Measurements from ENCODE around the gene DDN. TPM values are rescaled to one million over a fixed set of nuclear protein-coding genes. Genes with fewer than 3 reads are reported as not detected.

DDN gene
- polyA plus RNA-seq, 1 experiment, result 0.07 TPM

DNA sequence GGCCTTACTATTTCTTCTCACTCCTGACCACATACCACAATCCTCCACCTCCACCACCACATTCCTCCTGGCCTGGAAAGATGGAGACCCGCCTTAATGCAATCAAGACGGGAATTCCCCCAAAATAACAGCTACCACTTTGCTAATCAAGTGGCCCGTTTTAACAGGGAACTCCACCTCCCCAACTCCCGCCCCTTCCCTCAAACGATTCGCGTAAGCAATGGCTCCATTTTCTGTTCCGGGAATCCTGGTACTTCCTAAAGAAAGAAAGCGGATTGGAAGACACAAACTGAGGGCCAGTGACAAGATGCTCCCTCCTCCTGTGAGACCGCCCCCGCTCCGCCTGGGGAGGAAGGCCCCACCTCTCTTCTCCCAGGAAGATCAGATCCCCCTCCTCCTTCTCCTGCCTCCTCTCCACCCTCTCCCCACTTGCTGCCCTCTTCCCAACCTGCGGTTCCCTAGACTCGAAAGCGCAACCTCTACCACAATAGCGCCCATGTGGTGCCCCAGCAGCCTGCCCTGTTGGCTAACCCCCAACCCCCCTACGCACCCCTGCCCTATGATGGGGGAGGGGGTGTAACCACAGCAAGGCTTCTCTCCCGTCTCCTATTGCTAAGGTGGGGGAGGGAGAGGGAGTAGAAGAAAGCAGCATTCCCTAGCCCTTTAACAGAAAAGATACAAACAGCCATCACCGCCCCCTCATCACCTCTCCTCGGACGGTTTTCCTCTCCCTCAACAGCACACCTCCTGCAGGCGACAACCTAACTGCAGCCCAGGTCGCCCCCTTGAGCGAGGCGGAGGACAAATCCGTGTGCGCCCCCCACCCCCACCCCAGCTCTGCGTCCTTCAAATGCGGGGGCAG lies 42.7 kb downstream of the DDN start:
- ChIA-PET CTCF (interaction anchor here (0.6 to 5.4 kb wide), 10 partner anchors 16 to 66 kb away, joined by 3 to 35 read pairs (median 5); no protein-coding TSS in a partner anchor), POLR2A (interaction anchor here (0.6 kb wide), 1 partner anchor 36 kb away, joined by 4 read pairs; no protein-coding TSS in a partner anchor)

GRCh38 chr12:48954841-48955501 lies 44.2 kb downstream of the DDN start:
- TF ChIP-seq, protein P1, sequence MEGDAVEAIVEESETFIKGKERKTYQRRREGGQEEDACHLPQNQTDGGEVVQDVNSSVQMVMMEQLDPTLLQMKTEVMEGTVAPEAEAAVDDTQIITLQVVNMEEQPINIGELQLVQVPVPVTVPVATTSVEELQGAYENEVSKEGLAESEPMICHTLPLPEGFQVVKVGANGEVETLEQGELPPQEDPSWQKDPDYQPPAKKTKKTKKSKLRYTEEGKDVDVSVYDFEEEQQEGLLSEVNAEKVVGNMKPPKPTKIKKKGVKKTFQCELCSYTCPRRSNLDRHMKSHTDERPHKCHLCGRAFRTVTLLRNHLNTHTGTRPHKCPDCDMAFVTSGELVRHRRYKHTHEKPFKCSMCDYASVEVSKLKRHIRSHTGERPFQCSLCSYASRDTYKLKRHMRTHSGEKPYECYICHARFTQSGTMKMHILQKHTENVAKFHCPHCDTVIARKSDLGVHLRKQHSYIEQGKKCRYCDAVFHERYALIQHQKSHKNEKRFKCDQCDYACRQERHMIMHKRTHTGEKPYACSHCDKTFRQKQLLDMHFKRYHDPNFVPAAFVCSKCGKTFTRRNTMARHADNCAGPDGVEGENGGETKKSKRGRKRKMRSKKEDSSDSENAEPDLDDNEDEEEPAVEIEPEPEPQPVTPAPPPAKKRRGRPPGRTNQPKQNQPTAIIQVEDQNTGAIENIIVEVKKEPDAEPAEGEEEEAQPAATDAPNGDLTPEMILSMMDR (IDR thresholded peaks at IDR 0.05; ENCODE audit: insufficient read depth, low read depth, low read length), result no peak
- ChIA-PET CTCF (interaction anchor here (0.6 to 5.4 kb wide), 6 partner anchors 13 to 1365 kb away, joined by 3 to 35 read pairs (median 4); partner anchors contain the start of gene DDX23), POLR2A (no interaction called here)
- peaks cover 1% of the 10 kb centered on the region; the same call in 1 of the 2 replicates for H3K36me3 ChIP-seq (ENCODE audit: control insufficient read depth, insufficient read depth, low read length)
- no peaks in the 10 kb centered on the region for H3K27me3 ChIP-seq (ENCODE audit: control insufficient read depth, insufficient read depth, low read length)
- no peak overlapping the region for H3K4me3 ChIP-seq (ENCODE audit: low read depth, low read length)
- no peak for DNase-seq (ENCODE audit: low read depth)

More for the DNA sequence above, 42.7 kb downstream of the DDN start:
- Histone ChIP-seq H3K27me3 (ENCODE audit: control insufficient read depth, insufficient read depth, low read length) (no peaks in the 10 kb centered on the region), H3K36me3 (ENCODE audit: control insufficient read depth, insufficient read depth, low read length) (peaks cover 1% of the 10 kb centered on the region; the same call in 1 of the 2 replicates), H3K4me3 (ENCODE audit: low read depth, low read length) (peak overlapping the region; percentile 88)
- TF ChIP-seq, protein P1 (IDR thresholded peaks at IDR 0.05; ENCODE audit: insufficient read depth, low read depth, low read length), result peak; percentile 28; the same call in 1 of the 2 replicates
- peak; percentile 88 for DNase-seq (ENCODE audit: low read depth)

- H3K27me3 ChIP-seq (ENCODE audit: control insufficient read depth, insufficient read depth, low read length), result no peaks in the 10 kb centered on the region
- H3K4me3 ChIP-seq (ENCODE audit: low read depth, low read length), result no peak overlapping the region
- TF ChIP-seq, protein P1 (IDR thresholded peaks at IDR 0.05; ENCODE audit: insufficient read depth, low read depth, low read length), result no peak
- H3K36me3 ChIP-seq (ENCODE audit: control insufficient read depth, insufficient read depth, low read length), result peaks cover 1% of the 10 kb centered on the region; the same call in 1 of the 2 replicates
- ChIA-PET CTCF (interaction anchor here (1.0 to 5.4 kb wide), 4 partner anchors 16 to 26 kb away, joined by 3 to 35 read pairs (median 4); partner anchors contain the start of gene WNT1), POLR2A (no interaction called here)
- DNase-seq (ENCODE audit: low read depth), result no peak
Measured at GRCh38 chr12:48954061-48954460, 45.1 kb downstream of the DDN start.

GRCh38 chr12:48952691-48953090 lies 46.5 kb downstream of the DDN start:
- Histone ChIP-seq H3K27me3 (ENCODE audit: control insufficient read depth, insufficient read depth, low read length) (no peaks in the 10 kb centered on the region), H3K4me3 (ENCODE audit: low read depth, low read length) (no peak overlapping the region), H3K36me3 (ENCODE audit: control insufficient read depth, insufficient read depth, low read length) (peaks cover 2% of the 10 kb centered on the region; the same call in 1 of the 2 replicates)
- TF ChIP-seq, protein P1 (IDR thresholded peaks at IDR 0.05; ENCODE audit: insufficient read depth, low read depth, low read length), result no peak
- ChIA-PET POLR2A (no interaction called here), CTCF (interaction anchor here (1.1 to 5.4 kb wide), 3 partner anchors 15 to 99 kb away, joined by 3 to 35 read pairs (median 3); partner anchors contain the start of gene WNT1)
- DNase-seq (ENCODE audit: low read depth), result no peak

GRCh38 chr12:48947727-48948126 lies 51.4 kb downstream of the DDN start:
- no peaks in the 10 kb centered on the region for H3K27me3 ChIP-seq (ENCODE audit: control insufficient read depth, insufficient read depth, low read length)
- peaks cover 5% of the 10 kb centered on the region for H3K36me3 ChIP-seq (ENCODE audit: control insufficient read depth, insufficient read depth, low read length)
- H3K4me3 ChIP-seq (ENCODE audit: low read depth, low read length), result no peak overlapping the region
- ChIA-PET POLR2A (no interaction called here), CTCF (interaction anchor here (1.6 to 2.0 kb wide), 2 partner anchors 10 to 12 kb away, joined by 4 to 9 read pairs; no protein-coding TSS in a partner anchor)
- TF ChIP-seq, protein P1 (IDR thresholded peaks at IDR 0.05; ENCODE audit: insufficient read depth, low read depth, low read length), result no peak
- no peak for DNase-seq (ENCODE audit: low read depth)
